WERI-Rb-1 (cell line): Measurements from ENCODE around the gene CRTC1.

Source experiments
- DNase-seq: peaks from one replicate; pipeline ENCODE4 v3.0.0-alpha.2; 2020
- H3K27ac ChIP-seq: fragments of 250-450 bp; sonication (Bioruptor Pico); 2 replicates; pipeline ENCODE4 v1.5.1; 2020; ENCODE audit warnings: mild to moderate bottlenecking, moderate library complexity
- H3K27me3 ChIP-seq: fragments of 250-450 bp; sonication (Bioruptor Pico); 2 replicates; pipeline ENCODE4 v1.5.1; 2021; ENCODE audit warnings: mild to moderate bottlenecking, low read depth, moderate library complexity; ENCODE audit not compliant: insufficient read depth, severe bottlenecking
- H3K36me3 ChIP-seq: fragments of 250-450 bp; sonication (Bioruptor Pico); 2 replicates; pipeline ENCODE4 v1.5.1; 2020; ENCODE audit warnings: mild to moderate bottlenecking, moderate library complexity
- H3K4me3 ChIP-seq: 2 replicates; pipeline ENCODE4 v1.5.1; 2011; ENCODE audit warnings: low read depth, mild to moderate bottlenecking, control low read depth, low read length
- H3K9me3 ChIP-seq: fragments of 250-450 bp; sonication (Bioruptor Pico); 2 replicates; pipeline ENCODE4 v1.5.1; 2021; ENCODE audit warnings: mild to moderate bottlenecking, moderate library complexity; ENCODE audit not compliant: severe bottlenecking
- CTCF ChIP-seq: IDR thresholded peaks from 2 replicates; pipeline ENCODE4 v1.5.1; 2011; ENCODE audit warnings: low read depth, mild to moderate bottlenecking, control low read depth, inconsistent platforms, low read length

CRTC1 gene

GRCh38 chr19:18704054-18704453, 20.6 kb downstream of the CRTC1 start:
- H3K9me3 ChIP-seq, result no peaks in the 10 kb centered on the region
- H3K27ac ChIP-seq, result no peak overlapping the region
- H3K4me3 ChIP-seq, result no peak overlapping the region
- H3K27me3 ChIP-seq, result no peaks in the 10 kb centered on the region
- no peak for DNase-seq
- TF ChIP-seq CTCF, result no peak
- H3K36me3 ChIP-seq, result peaks cover 2% of the 10 kb centered on the region; the same call in 1 of the 2 replicates

- Histone ChIP-seq H3K27ac (no peak overlapping the region), H3K36me3 (peaks cover 2% of the 10 kb centered on the region; the same call in 1 of the 2 replicates), H3K4me3 (no peak overlapping the region), H3K9me3 (no peaks in the 10 kb centered on the region), H3K27me3 (no peaks in the 10 kb centered on the region)
- no peak for DNase-seq
- TF ChIP-seq CTCF, result no peak
These were observed 21.5 kb downstream of the CRTC1 start for GRCh38 chr19:18704971-18705370.

- H3K4me3 ChIP-seq, result no peak overlapping the region
- H3K9me3 ChIP-seq, result no peaks in the 10 kb centered on the region
- H3K27me3 ChIP-seq, result no peaks in the 10 kb centered on the region
- DNase-seq, result no peak
- H3K27ac ChIP-seq, result no peak overlapping the region
- no peak for TF ChIP-seq CTCF
- peaks cover 5% of the 10 kb centered on the region for H3K36me3 ChIP-seq
These were observed 25.2 kb downstream of the CRTC1 start for GRCh38 chr19:18708452-18709231.

GRCh38 chr19:18709546-18709945, 26.1 kb downstream of the CRTC1 start:
- H3K27me3 ChIP-seq, result no peaks in the 10 kb centered on the region
- H3K27ac ChIP-seq, result no peak overlapping the region
- no peak for DNase-seq
- no peaks in the 10 kb centered on the region for H3K9me3 ChIP-seq
- H3K36me3 ChIP-seq, result peaks cover 5% of the 10 kb centered on the region
- no peak for TF ChIP-seq CTCF
- no peak overlapping the region for H3K4me3 ChIP-seq

GRCh38 chr19:18710186-18710585, 26.7 kb downstream of the CRTC1 start:
- no peak for TF ChIP-seq CTCF
- Histone ChIP-seq H3K36me3 (peaks cover 5% of the 10 kb centered on the region), H3K9me3 (no peaks in the 10 kb centered on the region), H3K27me3 (no peaks in the 10 kb centered on the region), H3K4me3 (no peak overlapping the region), H3K27ac (no peak overlapping the region)
- no peak for DNase-seq
